Liver (tissue), 3 donors: ENCODE results near the gene KAT7.

ENCODE experiments used
- EGR1 ChIP-seq, 2 donors: IDR thresholded peaks; 2 replicates each; pipeline ENCODE4 v1.6.1; 2016 to 2018; ENCODE audit warnings: antibody characterized with exemption in 2 of 2, low read depth in 2 of 2
- GABPA ChIP-seq, 2 donors: IDR thresholded peaks in 1 of 2; conservative IDR thresholded peaks in 1 of 2; 2 replicates each; pipeline ENCODE4 v1.6.1; 2016; ENCODE audit warnings: antibody characterized with exemption in 2 of 2, mild to moderate bottlenecking in 1 of 2, moderate library complexity in 1 of 2
- JUND ChIP-seq, 2 donors: IDR thresholded peaks; 2 replicates each; pipeline ENCODE4 v1.6.1; 2016; ENCODE audit warnings: antibody characterized with exemption in 2 of 2
- RAD21 ChIP-seq, 2 donors: IDR thresholded peaks; 2 replicates each; pipeline ENCODE4 v1.6.1; 2016; ENCODE audit warnings: antibody characterized with exemption in 2 of 2, mild to moderate bottlenecking in 2 of 2
- SP1 ChIP-seq: IDR thresholded peaks from 2 replicates; pipeline ENCODE4 v1.6.1; 2018; ENCODE audit warnings: antibody characterized with exemption, mild to moderate bottlenecking
- TAF1 ChIP-seq: conservative IDR thresholded peaks from 2 replicates; pipeline ENCODE4 v1.6.1; 2016; ENCODE audit warnings: antibody characterized with exemption, mild to moderate bottlenecking
- YY1 ChIP-seq: IDR thresholded peaks from 2 replicates; pipeline ENCODE4 v1.6.1; 2016; ENCODE audit warnings: antibody characterized with exemption, mild to moderate bottlenecking
- TF ChIP-seq, protein P1 (sequence below): fragments of 150-350 bp; IDR thresholded peaks from 2 replicates; pipeline ENCODE4 v1.5.1; 2017; ENCODE audit warnings: improper control_type of control experiment, low read depth, low read length; ENCODE audit not compliant: missing input control
- TF ChIP-seq, protein P2 (sequence below): IDR thresholded peaks from 2 replicates; pipeline ENCODE4 v1.6.1; 2016; ENCODE audit warnings: antibody characterized with exemption
- TF ChIP-seq, protein P3 (sequence below): IDR thresholded peaks from 2 replicates; pipeline ENCODE4 v1.6.1; 2016; ENCODE audit warnings: antibody characterized with exemption, mild to moderate bottlenecking
- TF ChIP-seq, protein P4 (sequence below): IDR thresholded peaks from 2 replicates; pipeline ENCODE4 v1.6.1; 2016; ENCODE audit warnings: antibody characterized with exemption
- TF ChIP-seq, protein P5 (sequence below): IDR thresholded peaks from 2 replicates; pipeline ENCODE4 v1.6.1; 2016; ENCODE audit warnings: antibody characterized with exemption
- donor health status: healthy.
- donor health status: healthy.

DNA sequence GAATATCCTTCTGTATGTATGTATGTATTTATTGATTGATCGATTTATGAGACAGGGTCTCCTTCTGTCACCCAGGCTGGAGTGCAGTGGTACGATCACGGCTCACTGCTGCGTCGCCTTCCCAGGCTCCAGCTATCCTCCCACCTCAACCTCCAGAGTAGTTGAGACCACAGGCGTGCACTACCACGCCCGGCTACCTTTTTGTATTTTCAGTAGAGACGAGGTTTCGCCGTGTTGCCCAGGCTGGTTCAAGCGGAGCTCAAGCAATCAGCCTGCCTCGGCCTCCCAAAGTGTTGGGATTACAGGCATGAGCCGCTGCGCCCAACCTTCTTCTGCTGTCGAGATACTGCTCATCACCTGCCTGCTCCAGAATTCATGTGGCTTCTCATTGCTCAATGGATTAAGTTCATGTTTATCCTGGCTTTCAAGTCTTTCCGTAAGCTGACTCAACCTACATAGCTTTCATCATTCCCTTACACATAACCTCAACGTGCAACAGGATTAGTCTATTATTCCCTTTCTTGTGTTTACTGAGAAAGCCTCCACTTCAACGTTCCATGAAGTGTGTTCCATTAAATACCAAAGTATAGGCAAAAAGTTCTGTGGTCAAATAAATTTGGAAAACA is 45.8 kb downstream of the KAT7 start:
- TF ChIP-seq, protein P1, sequence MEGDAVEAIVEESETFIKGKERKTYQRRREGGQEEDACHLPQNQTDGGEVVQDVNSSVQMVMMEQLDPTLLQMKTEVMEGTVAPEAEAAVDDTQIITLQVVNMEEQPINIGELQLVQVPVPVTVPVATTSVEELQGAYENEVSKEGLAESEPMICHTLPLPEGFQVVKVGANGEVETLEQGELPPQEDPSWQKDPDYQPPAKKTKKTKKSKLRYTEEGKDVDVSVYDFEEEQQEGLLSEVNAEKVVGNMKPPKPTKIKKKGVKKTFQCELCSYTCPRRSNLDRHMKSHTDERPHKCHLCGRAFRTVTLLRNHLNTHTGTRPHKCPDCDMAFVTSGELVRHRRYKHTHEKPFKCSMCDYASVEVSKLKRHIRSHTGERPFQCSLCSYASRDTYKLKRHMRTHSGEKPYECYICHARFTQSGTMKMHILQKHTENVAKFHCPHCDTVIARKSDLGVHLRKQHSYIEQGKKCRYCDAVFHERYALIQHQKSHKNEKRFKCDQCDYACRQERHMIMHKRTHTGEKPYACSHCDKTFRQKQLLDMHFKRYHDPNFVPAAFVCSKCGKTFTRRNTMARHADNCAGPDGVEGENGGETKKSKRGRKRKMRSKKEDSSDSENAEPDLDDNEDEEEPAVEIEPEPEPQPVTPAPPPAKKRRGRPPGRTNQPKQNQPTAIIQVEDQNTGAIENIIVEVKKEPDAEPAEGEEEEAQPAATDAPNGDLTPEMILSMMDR: no peak
- TF ChIP-seq TAF1 (no peak), SP1 (no peak), GABPA (IDR thresholded peaks at IDR 0.05 in 1 of 2, conservative IDR thresholded peaks at IDR 0.05 in 1 of 2) (no peak), YY1 (no peak), RAD21 (IDR thresholded peaks at IDR 0.05) (no peak), EGR1 (IDR thresholded peaks at IDR 0.05; ENCODE audit: low read depth in 2 of 2) (no peak), JUND (IDR thresholded peaks at IDR 0.05) (no peak)
- TF ChIP-seq, protein P2, sequence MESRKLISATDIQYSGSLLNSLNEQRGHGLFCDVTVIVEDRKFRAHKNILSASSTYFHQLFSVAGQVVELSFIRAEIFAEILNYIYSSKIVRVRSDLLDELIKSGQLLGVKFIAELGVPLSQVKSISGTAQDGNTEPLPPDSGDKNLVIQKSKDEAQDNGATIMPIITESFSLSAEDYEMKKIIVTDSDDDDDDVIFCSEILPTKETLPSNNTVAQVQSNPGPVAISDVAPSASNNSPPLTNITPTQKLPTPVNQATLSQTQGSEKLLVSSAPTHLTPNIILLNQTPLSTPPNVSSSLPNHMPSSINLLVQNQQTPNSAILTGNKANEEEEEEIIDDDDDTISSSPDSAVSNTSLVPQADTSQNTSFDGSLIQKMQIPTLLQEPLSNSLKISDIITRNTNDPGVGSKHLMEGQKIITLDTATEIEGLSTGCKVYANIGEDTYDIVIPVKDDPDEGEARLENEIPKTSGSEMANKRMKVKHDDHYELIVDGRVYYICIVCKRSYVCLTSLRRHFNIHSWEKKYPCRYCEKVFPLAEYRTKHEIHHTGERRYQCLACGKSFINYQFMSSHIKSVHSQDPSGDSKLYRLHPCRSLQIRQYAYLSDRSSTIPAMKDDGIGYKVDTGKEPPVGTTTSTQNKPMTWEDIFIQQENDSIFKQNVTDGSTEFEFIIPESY: no peak
- TF ChIP-seq, protein P3, sequence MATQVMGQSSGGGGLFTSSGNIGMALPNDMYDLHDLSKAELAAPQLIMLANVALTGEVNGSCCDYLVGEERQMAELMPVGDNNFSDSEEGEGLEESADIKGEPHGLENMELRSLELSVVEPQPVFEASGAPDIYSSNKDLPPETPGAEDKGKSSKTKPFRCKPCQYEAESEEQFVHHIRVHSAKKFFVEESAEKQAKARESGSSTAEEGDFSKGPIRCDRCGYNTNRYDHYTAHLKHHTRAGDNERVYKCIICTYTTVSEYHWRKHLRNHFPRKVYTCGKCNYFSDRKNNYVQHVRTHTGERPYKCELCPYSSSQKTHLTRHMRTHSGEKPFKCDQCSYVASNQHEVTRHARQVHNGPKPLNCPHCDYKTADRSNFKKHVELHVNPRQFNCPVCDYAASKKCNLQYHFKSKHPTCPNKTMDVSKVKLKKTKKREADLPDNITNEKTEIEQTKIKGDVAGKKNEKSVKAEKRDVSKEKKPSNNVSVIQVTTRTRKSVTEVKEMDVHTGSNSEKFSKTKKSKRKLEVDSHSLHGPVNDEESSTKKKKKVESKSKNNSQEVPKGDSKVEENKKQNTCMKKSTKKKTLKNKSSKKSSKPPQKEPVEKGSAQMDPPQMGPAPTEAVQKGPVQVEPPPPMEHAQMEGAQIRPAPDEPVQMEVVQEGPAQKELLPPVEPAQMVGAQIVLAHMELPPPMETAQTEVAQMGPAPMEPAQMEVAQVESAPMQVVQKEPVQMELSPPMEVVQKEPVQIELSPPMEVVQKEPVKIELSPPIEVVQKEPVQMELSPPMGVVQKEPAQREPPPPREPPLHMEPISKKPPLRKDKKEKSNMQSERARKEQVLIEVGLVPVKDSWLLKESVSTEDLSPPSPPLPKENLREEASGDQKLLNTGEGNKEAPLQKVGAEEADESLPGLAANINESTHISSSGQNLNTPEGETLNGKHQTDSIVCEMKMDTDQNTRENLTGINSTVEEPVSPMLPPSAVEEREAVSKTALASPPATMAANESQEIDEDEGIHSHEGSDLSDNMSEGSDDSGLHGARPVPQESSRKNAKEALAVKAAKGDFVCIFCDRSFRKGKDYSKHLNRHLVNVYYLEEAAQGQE: no peak
- TF ChIP-seq, protein P4, sequence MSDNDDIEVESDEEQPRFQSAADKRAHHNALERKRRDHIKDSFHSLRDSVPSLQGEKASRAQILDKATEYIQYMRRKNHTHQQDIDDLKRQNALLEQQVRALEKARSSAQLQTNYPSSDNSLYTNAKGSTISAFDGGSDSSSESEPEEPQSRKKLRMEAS: no peak
- TF ChIP-seq, protein P5, sequence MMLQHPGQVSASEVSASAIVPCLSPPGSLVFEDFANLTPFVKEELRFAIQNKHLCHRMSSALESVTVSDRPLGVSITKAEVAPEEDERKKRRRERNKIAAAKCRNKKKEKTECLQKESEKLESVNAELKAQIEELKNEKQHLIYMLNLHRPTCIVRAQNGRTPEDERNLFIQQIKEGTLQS: no peak
